Ishikawa (cell line): ENCODE results near the gene NPBWR2.

ENCODE experiments used
- CEBPB ChIP-seq: IDR thresholded peaks from 2 replicates; pipeline ENCODE4 v1.6.1; 2012
- CREB1 ChIP-seq: IDR thresholded peaks from 2 replicates; pipeline ENCODE4 v1.6.1; 2012; ENCODE audit warnings: low read depth
- EP300 ChIP-seq: IDR thresholded peaks from 2 replicates; pipeline ENCODE4 v1.6.1; 2012; ENCODE audit warnings: borderline replicate concordance
- FOXM1 ChIP-seq: IDR thresholded peaks from 2 replicates; pipeline ENCODE4 v1.6.1; 2012; ENCODE audit warnings: low read depth, borderline replicate concordance
- RAD21 ChIP-seq: IDR thresholded peaks from 2 replicates; pipeline ENCODE4 v1.6.1; 2012; ENCODE audit warnings: low read depth
- TAF1 ChIP-seq: IDR thresholded peaks from 2 replicates; pipeline ENCODE4 v1.6.1; 2012; ENCODE audit warnings: low read depth, mild to moderate bottlenecking
- TCF12 ChIP-seq: IDR thresholded peaks from 2 replicates; pipeline ENCODE4 v1.6.1; 2012; ENCODE audit warnings: low read depth
- TEAD4 ChIP-seq: IDR thresholded peaks from 2 replicates; pipeline ENCODE4 v1.6.1; 2012
- ZBTB7A ChIP-seq: IDR thresholded peaks from 2 replicates; pipeline ENCODE4 v1.6.1; 2012; ENCODE audit warnings: low read depth
- TF ChIP-seq, protein P1 (sequence below): IDR thresholded peaks from 2 replicates; pipeline ENCODE4 v1.6.1; 2012
- TF ChIP-seq, protein P2 (sequence below): IDR thresholded peaks from 2 replicates; pipeline ENCODE4 v1.6.1; 2012; ENCODE audit warnings: low read depth, mild to moderate bottlenecking

DNA sequence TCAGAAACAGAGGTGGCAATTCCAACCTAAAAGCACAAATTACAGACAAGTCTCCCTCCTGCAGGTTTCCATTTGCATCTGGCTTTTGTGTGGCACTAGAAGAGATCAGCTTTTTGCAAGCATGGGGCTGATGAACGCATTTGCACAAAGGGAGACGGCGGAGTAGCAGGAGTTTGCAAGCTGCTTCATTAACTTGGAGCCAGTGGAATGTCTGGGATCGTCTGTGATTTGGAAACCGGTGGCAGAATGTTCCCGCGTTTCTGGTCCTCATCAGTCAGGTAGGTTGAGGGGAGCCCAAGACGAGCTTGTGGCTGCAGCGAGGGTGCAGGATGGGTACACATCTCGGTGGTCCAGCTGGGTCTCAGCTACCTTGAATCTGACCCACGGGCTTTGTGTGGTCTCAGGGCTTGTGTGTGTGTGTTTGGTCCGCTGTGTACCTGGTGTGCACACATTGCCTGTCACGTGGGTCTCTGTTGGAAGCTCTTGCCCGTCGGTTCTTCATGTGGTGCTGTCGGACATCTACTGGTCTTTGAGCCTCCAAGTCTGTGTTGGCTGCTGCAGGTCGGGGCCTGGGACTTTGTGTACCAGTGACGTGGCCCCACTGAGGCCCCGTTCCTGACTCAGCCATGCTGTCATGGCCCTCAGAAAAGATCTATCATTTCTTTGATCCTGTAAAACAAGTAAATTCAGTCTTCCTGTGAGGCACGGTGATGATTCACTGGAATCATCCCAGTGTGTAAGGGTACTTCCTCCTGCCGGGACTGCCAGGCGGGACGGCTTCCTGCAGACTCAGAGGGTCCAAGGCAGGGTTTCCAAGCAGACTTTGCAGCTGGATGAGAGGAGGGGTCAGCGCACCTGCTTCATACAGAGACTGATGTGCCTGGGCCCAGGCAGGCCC is 44.5 kb upstream of the NPBWR2 start:
- TF ChIP-seq FOXM1 (no peak), TEAD4 (no peak), ZBTB7A (no peak), TCF12 (no peak), EP300 (no peak), CREB1 (no peak), CEBPB (no peak), RAD21 (no peak), TAF1 (no peak)
- TF ChIP-seq, protein P1, sequence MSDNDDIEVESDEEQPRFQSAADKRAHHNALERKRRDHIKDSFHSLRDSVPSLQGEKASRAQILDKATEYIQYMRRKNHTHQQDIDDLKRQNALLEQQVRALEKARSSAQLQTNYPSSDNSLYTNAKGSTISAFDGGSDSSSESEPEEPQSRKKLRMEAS = no peak
- TF ChIP-seq, protein P2, sequence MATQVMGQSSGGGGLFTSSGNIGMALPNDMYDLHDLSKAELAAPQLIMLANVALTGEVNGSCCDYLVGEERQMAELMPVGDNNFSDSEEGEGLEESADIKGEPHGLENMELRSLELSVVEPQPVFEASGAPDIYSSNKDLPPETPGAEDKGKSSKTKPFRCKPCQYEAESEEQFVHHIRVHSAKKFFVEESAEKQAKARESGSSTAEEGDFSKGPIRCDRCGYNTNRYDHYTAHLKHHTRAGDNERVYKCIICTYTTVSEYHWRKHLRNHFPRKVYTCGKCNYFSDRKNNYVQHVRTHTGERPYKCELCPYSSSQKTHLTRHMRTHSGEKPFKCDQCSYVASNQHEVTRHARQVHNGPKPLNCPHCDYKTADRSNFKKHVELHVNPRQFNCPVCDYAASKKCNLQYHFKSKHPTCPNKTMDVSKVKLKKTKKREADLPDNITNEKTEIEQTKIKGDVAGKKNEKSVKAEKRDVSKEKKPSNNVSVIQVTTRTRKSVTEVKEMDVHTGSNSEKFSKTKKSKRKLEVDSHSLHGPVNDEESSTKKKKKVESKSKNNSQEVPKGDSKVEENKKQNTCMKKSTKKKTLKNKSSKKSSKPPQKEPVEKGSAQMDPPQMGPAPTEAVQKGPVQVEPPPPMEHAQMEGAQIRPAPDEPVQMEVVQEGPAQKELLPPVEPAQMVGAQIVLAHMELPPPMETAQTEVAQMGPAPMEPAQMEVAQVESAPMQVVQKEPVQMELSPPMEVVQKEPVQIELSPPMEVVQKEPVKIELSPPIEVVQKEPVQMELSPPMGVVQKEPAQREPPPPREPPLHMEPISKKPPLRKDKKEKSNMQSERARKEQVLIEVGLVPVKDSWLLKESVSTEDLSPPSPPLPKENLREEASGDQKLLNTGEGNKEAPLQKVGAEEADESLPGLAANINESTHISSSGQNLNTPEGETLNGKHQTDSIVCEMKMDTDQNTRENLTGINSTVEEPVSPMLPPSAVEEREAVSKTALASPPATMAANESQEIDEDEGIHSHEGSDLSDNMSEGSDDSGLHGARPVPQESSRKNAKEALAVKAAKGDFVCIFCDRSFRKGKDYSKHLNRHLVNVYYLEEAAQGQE = no peak
